Right lobe of liver (tissue), 6 donors: Measurements from ENCODE around the gene STK32B. TPM values are rescaled to one million over a fixed set of nuclear protein-coding genes. Genes with fewer than 3 reads are reported as not detected.

ENCODE experiments used
- ATAC-seq, 4 donors: fragments of 200-7000 bp; cut with Tn5 transposase; one replicate each; pipeline ENCODE4 v1.9.1; 2020; ENCODE audit warnings: mild to moderate bottlenecking in 4 of 4, moderate library complexity in 4 of 4
- DNase-seq, 3 donors: peaks; one replicate each; pipeline ENCODE4 v3.0.0-alpha.2; 2020
- H3K27ac ChIP-seq, 3 donors: fragments of 200-600 bp; one replicate each; pipeline ENCODE4 v1.8.0; 2022
- H3K27me3 ChIP-seq, 2 donors: fragments of 200-600 bp; one replicate each; pipeline ENCODE4 v1.8.0; 2022
- H3K36me3 ChIP-seq, 4 donors: fragments of 200-600 bp; sonication (generic) in 1 of 4; one replicate each; pipeline versions ENCODE4 v1.5.1 to v1.8.0; 2017 to 2022; ENCODE audit warnings: control low read depth in 1 of 4
- H3K4me1 ChIP-seq, 4 donors: fragments of 200-600 bp; sonication (generic) in 1 of 4; one replicate each; pipeline versions ENCODE4 v1.5.1 to v1.8.0; 2017 to 2022; ENCODE audit warnings: control low read depth in 1 of 4
- H3K4me3 ChIP-seq, 3 donors: fragments of 200-600 bp; one replicate each; pipeline ENCODE4 v1.8.0; 2022
- H3K9me3 ChIP-seq, 4 donors: fragments of 200-600 bp; sonication (generic) in 1 of 4; one replicate each; pipeline versions ENCODE4 v1.5.1 to v1.8.0; 2017 to 2022; ENCODE audit warnings: control low read depth in 1 of 4
- POLR2A ChIP-seq: fragments of 450-650 bp; IDR thresholded peaks from one replicate; pipeline ENCODE4 v1.6.1; 2017; ENCODE audit warnings: antibody characterized with exemption, mild to moderate bottlenecking
- WGBS: methylation state at CpG from one replicate; pipeline ENCODE4 v1.1.6; 2018; ENCODE audit warnings: low coverage, low lambda C conversion rate; ENCODE audit not compliant: insufficient coverage; ENCODE audit errors: missing lambda C conversion rate; 5-methylcytosine and 5-hydroxymethylcytosine counted together
- intact Hi-C, 2 donors: fragments of 100-400 bp; cut with DNase I; formaldehyde crosslinking; loops; one replicate each; pipeline versions ENCODE4 v1.11.2 to v1.14.1; 2022
- total RNA-seq, 6 experiments: library from RNA; depleted of rRNA in 2 of 6; stranded (reverse); fragments of >200 nt in 2 of 6; fragmentation: NEBNext Ultra II Directional in 3 of 6; extraction: Animal tissue kit (Norgen Biotek cat#: 25700) in 3 of 6; gene quantifications; one replicate each; pipeline versions ENCODE4 v1.1.0 to v1.2.4, GENCODE V29; 2016 to 2023
- TF ChIP-seq, protein P1 (sequence below), 4 donors: fragments of 200-600 bp in 3 of 4; fragments of 450-650 bp in 1 of 4; IDR thresholded peaks; one replicate each; pipeline versions ENCODE4 v1.5.1 to v1.8.0; 2016 to 2022; ENCODE audit warnings: antibody characterized with exemption in 4 of 4, mild to moderate bottlenecking in 2 of 4
- donor health status: DM: no; HTN: yes; CAD: no.
- donor health status: DM: no; HTN: no; CAD: no.
- donor health status: DM: no; HTN: no; CAD: no.
- donor health status: DM: no; HTN: yes; CAD: no.
- donor health status: DM: no; HTN: yes; CAD: no.

The STK32B gene
- total RNA-seq, 6 experiments from 2014 or later, result 0.05 to 0.07 TPM; not detected in 4

DNA sequence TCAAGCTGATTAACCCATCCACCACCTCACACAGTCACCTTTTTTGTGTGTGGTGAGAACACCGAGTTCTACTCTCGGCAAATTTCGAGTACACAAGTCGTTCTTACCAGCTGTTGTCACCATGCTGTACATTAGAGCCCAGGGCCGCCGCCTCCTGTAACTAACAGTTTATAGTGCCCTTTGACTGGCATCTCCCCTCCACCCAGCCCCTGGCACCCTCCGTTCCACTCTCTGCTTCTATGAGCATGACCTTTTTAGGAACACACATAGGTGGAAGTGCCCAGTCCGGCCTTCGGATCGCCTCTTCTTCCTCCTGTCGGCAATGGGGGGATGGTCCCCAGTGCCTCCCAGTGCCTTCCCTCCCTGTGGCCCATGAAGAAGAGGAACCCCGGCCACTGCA lies 141.4 kb downstream of the STK32B start:
- DNase-seq (no peak), ATAC-seq (no peak)
- TF ChIP-seq, protein P1, sequence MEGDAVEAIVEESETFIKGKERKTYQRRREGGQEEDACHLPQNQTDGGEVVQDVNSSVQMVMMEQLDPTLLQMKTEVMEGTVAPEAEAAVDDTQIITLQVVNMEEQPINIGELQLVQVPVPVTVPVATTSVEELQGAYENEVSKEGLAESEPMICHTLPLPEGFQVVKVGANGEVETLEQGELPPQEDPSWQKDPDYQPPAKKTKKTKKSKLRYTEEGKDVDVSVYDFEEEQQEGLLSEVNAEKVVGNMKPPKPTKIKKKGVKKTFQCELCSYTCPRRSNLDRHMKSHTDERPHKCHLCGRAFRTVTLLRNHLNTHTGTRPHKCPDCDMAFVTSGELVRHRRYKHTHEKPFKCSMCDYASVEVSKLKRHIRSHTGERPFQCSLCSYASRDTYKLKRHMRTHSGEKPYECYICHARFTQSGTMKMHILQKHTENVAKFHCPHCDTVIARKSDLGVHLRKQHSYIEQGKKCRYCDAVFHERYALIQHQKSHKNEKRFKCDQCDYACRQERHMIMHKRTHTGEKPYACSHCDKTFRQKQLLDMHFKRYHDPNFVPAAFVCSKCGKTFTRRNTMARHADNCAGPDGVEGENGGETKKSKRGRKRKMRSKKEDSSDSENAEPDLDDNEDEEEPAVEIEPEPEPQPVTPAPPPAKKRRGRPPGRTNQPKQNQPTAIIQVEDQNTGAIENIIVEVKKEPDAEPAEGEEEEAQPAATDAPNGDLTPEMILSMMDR (IDR thresholded peaks at IDR 0.05), result no peak
- TF ChIP-seq POLR2A, result no peak
- Histone ChIP-seq H3K4me1 (no peaks in the 10 kb centered on the region), H3K36me3 (no peaks in the 10 kb centered on the region), H3K4me3 (no peak overlapping the region), H3K27me3 (no peaks in the 10 kb centered on the region), H3K9me3 (no peaks in the 10 kb centered on the region), H3K27ac (no peak overlapping the region)
- intact Hi-C loops, result no loop called here
- 60% methylated on average over 9 of the region's 12 CpGs for WGBS

- ATAC-seq (no peak), DNase-seq (no peak)
- no peak for TF ChIP-seq POLR2A
- TF ChIP-seq, protein P1 (IDR thresholded peaks at IDR 0.05), result no peak
- no peak overlapping the region for H3K4me3 ChIP-seq
- no peaks in the 10 kb centered on the region for H3K4me1 ChIP-seq
- intact Hi-C loops, result no loop called here
- H3K36me3 ChIP-seq, result no peaks in the 10 kb centered on the region
- no peak overlapping the region for H3K27ac ChIP-seq
- H3K27me3 ChIP-seq, result no peaks in the 10 kb centered on the region
- WGBS, result 39% methylated on average over 5 of the region's 7 CpGs
- H3K9me3 ChIP-seq, result no peaks in the 10 kb centered on the region
These were observed 147.6 kb downstream of the STK32B start for GRCh38 chr4:5198656-5199541.

DNA sequence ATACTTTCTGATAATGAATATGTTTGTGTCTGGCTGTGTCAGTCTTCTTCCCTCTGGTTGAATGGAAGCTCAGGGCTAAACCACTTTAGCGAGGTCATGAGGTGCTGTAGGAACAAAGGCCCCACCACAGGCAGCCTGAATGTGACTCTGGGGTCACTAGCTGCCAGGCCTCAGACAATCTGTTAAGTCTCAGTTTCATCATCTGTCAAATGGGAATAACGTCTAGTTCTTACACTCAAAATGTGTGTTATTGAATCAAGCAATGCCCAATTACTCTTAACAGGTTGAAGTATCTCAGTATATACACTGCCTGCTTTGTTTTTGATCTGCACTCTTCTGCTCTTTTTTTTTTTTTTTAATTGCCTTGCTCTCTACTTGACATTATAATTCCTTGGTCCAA lies 148.6 kb downstream of the STK32B start:
- Histone ChIP-seq H3K27me3 (no peaks in the 10 kb centered on the region), H3K36me3 (no peaks in the 10 kb centered on the region), H3K4me3 (no peak overlapping the region), H3K27ac (no peak overlapping the region), H3K9me3 (no peaks in the 10 kb centered on the region), H3K4me1 (no peaks in the 10 kb centered on the region)
- no peak for TF ChIP-seq POLR2A
- TF ChIP-seq, protein P1 (IDR thresholded peaks at IDR 0.05), result no peak
- DNase-seq (no peak), ATAC-seq (no peak)
- intact Hi-C loops, result no loop called here
- 40% methylated on average over 2 of the region's 2 CpGs for WGBS

DNA sequence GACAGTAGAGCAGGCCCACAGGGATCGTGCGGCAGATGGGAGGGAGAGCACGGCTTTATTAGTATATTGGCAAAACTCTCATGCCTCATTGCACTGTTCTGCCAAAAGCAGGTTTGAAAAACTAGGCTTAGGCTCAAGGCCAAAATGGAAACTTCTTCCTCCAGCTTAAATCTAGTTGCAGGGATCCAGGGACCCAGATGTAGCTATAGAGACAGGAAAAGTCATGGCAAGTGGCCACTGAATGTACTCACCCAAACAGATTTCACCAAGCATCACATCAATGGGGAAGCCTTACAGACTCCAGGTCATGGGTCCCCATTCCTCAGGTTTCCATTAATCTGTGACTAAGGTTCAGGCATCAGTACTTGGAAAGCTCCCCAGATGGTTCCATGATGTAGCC lies 149.2 kb downstream of the STK32B start:
- TF ChIP-seq, protein P1 (IDR thresholded peaks at IDR 0.05), result no peak
- Histone ChIP-seq H3K4me3 (no peak overlapping the region), H3K4me1 (no peaks in the 10 kb centered on the region), H3K27me3 (no peaks in the 10 kb centered on the region), H3K36me3 (no peaks in the 10 kb centered on the region), H3K9me3 (no peaks in the 10 kb centered on the region), H3K27ac (no peak overlapping the region)
- ATAC-seq, result no peak
- intact Hi-C loops, result no loop called here
- WGBS, result 0% methylated on average over 1 of the region's 3 CpGs
- DNase-seq, result no peak
